Activated B cell treated with CpG ODN at 0.5 μM for 24 hours (primary cell): ENCODE results near the gene PPP2R3C. TPM values are rescaled to one million over a fixed set of nuclear protein-coding genes. Genes with fewer than 3 reads are reported as not detected.
"Not testable (repeated sequence)": the region's sequence is repeated elsewhere in the genome, so short reads cannot be mapped to it uniquely, and the experiment has no call there.

Experiments used
- ATAC-seq: fragments of 200-7000 bp; cut with Tn5 transposase; one replicate; pipeline ENCODE4 v1.10.0; 2021; ENCODE audit warnings: low read depth, mild to moderate bottlenecking, moderate library complexity
- CTCF ChIA-PET: fragments of 350-600 bp; sonication (Branson Sonifier 250); formaldehyde crosslinking; loops from one replicate; lab custom pipeline; 2021; ENCODE audit warnings: antibody characterized with exemption; lab: Charles Lee
- POLR2A ChIA-PET: fragments of 350-600 bp; sonication (Branson Sonifier 250); formaldehyde crosslinking; loops from one replicate; lab custom pipeline; 2021; ENCODE audit warnings: antibody characterized with exemption; lab: Charles Lee
- DNase-seq: peaks from one replicate; pipeline ENCODE4 v3.0.0; 2022
- H3K27ac Mint-ChIP-seq: one replicate; pipeline ENCODE4 v1.8.0; 2020; ENCODE audit warnings: mixed read lengths
- H3K27me3 Mint-ChIP-seq: one replicate; pipeline ENCODE4 v1.8.0; 2021; ENCODE audit warnings: mixed read lengths
- H3K36me3 Mint-ChIP-seq: one replicate; pipeline ENCODE4 v1.8.0; 2021; ENCODE audit warnings: low read depth, mixed read lengths
- H3K4me1 Mint-ChIP-seq: one replicate; pipeline ENCODE4 v1.8.0; 2021; ENCODE audit warnings: mixed read lengths
- H3K4me3 Mint-ChIP-seq: one replicate; pipeline ENCODE4 v1.8.0; 2020; ENCODE audit warnings: mild to moderate bottlenecking, mixed read lengths
- H3K9me3 Mint-ChIP-seq: one replicate; pipeline ENCODE4 v1.8.0; 2020; ENCODE audit warnings: mixed read lengths
- intact Hi-C: fragments of 100-400 bp; cut with micrococcal nuclease; formaldehyde crosslinking; loops from one replicate; pipeline ENCODE4 v1.15.1; 2024
- total RNA-seq: library from RNA; stranded (reverse); gene quantifications from 2 replicates; pipeline ENCODE4 v1.2.3, GENCODE V29; 2022
- TF ChIP-seq, protein P1 (sequence below): fragments of 200-600 bp; IDR thresholded peaks from one replicate; pipeline ENCODE4 v1.8.0; 2022; ENCODE audit warnings: antibody characterized with exemption, mild to moderate bottlenecking

PPP2R3C gene
- total RNA-seq, 1 donor from 2014 or later = 48.9 TPM

DNA sequence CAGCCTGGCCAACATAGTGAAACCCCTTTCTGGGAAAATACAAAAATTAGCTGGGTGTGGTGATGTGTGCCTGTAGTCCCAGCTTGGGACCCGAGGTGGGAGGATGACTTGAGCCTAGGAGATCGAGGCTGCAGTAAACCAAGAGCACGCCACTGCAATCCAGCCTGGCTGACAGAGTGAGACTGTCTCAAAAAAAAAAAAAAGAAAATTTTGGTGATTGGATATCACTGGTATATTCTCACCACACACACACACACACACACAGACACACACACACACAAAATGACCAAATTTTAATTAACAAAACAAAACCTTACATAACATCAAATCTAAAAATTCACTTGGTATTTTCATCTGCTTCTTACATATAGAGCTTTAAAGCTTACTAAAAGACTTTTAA is 79.2 kb downstream of the PPP2R3C start:
- ATAC-seq (no peak), DNase-seq (no peak)
- Mint-ChIP-seq H3K36me3 (peaks cover 3% of the 10 kb centered on the region), H3K4me1 (peaks cover 21% of the 10 kb centered on the region), H3K27ac (no peak overlapping the region), H3K9me3 (no peaks in the 10 kb centered on the region), H3K27me3 (no peaks in the 10 kb centered on the region), H3K4me3 (no peak overlapping the region)
- POLR2A ChIA-PET = no interaction called here
- intact Hi-C loops = loop anchor here (10.0 kb wide), 1 partner anchor 492 kb away; the partner anchor contains the start of gene INSM2
- CTCF ChIA-PET = no interaction called here
- TF ChIP-seq, protein P1, sequence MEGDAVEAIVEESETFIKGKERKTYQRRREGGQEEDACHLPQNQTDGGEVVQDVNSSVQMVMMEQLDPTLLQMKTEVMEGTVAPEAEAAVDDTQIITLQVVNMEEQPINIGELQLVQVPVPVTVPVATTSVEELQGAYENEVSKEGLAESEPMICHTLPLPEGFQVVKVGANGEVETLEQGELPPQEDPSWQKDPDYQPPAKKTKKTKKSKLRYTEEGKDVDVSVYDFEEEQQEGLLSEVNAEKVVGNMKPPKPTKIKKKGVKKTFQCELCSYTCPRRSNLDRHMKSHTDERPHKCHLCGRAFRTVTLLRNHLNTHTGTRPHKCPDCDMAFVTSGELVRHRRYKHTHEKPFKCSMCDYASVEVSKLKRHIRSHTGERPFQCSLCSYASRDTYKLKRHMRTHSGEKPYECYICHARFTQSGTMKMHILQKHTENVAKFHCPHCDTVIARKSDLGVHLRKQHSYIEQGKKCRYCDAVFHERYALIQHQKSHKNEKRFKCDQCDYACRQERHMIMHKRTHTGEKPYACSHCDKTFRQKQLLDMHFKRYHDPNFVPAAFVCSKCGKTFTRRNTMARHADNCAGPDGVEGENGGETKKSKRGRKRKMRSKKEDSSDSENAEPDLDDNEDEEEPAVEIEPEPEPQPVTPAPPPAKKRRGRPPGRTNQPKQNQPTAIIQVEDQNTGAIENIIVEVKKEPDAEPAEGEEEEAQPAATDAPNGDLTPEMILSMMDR = no peak

DNA sequence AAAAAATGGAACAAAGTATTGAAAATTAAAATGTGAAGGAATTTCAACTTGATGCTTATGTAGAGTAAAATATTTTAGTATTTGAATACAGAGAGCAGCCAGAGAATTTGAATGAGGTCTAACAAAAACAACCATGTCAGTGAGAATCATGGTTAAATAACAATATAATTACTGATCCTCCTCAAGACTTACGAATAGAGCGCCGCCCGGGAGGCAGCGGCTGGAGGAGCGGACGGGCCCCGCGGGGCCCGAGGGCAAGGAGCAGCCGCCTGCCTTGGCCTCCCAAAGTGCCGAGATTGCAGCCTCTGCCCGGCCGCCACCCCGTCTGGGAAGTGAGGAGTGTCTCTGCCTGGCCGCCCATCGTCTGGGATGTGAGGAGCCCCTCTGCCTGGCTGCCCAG is 83.5 kb downstream of the PPP2R3C start:
- H3K4me1 Mint-ChIP-seq, H3K27ac Mint-ChIP-seq, DNase-seq, intact Hi-C loops, POLR2A ChIA-PET, ATAC-seq, CTCF ChIA-PET, H3K27me3 Mint-ChIP-seq, H3K4me3 Mint-ChIP-seq: not testable (repeated sequence)
- H3K36me3 Mint-ChIP-seq = peaks cover 17% of the 10 kb centered on the region
- H3K9me3 Mint-ChIP-seq = peaks cover 14% of the 10 kb centered on the region

Other genes starting within 250 kb of the PPP2R3C start
- 45.3 and 55.9 TPM in 2 replicates for gene BAZ1A, start 246.6 kb downstream of the PPP2R3C start, total RNA-seq
- gene SRP54, start 139.0 kb downstream of the PPP2R3C start, total RNA-seq = 51.2 and 54.7 TPM in 2 replicates
- 23.5 and 27.4 TPM in 2 replicates for gene FAM177A1, start 75.7 kb downstream of the PPP2R3C start, total RNA-seq
- gene PRORP, start 562 bp upstream of the PPP2R3C start, total RNA-seq = 22.8 and 25.6 TPM in 2 replicates
- 163 and 180 TPM in 2 replicates for gene PSMA6, start 170.4 kb upstream of the PPP2R3C start, total RNA-seq